ENCODE results near the gene TRIM44.

DNA sequence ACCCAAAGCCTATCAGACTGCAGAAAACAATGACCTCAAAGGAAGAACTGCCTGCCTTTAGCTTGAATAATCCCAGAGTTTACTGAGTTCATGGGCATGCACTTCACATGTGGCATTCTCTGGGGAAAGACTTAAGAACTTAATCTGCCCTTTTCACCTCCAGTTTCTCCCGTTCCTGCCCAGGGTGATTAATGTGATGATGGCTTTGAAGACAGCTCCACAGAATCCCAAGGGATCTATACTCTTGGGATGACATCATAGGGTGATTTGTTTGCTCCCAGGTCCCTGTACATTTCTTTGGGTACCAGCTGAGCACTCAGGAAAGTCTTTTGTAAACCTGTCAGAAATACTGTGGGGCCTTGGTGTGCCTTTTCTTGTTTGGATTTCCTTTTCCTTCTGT lies 30.3 kb upstream of the TRIM44 start:
- TF ChIP-seq, protein P1, sequence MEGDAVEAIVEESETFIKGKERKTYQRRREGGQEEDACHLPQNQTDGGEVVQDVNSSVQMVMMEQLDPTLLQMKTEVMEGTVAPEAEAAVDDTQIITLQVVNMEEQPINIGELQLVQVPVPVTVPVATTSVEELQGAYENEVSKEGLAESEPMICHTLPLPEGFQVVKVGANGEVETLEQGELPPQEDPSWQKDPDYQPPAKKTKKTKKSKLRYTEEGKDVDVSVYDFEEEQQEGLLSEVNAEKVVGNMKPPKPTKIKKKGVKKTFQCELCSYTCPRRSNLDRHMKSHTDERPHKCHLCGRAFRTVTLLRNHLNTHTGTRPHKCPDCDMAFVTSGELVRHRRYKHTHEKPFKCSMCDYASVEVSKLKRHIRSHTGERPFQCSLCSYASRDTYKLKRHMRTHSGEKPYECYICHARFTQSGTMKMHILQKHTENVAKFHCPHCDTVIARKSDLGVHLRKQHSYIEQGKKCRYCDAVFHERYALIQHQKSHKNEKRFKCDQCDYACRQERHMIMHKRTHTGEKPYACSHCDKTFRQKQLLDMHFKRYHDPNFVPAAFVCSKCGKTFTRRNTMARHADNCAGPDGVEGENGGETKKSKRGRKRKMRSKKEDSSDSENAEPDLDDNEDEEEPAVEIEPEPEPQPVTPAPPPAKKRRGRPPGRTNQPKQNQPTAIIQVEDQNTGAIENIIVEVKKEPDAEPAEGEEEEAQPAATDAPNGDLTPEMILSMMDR (conservative IDR thresholded peaks at IDR 0.05; ENCODE audit: low read length) = no peak
- no peak for TF ChIP-seq EZH2phosphoT487 (IDR thresholded peaks at IDR 0.05; ENCODE audit: borderline replicate concordance, low read depth, low read length)
